GM19025 (cell line): Measurements from ENCODE around the gene GPR18.
"Not testable (repeated sequence)": the region's sequence is repeated elsewhere in the genome, so short reads cannot be mapped to it uniquely, and the experiment has no call there.

Experiments used
- ATAC-seq: cut with Tn5 transposase; IDR thresholded peaks from one replicate; pipeline ENCODE4 v1.9.1; 2021; ENCODE audit warnings: mild to moderate bottlenecking, low read depth, moderate library complexity; ENCODE audit not compliant: unreplicated experiment

The GPR18 gene

GRCh38 chr13:99237981-99238662, 20.1 kb downstream of the GPR18 start:
- ATAC-seq = peak; percentile 58

DNA sequence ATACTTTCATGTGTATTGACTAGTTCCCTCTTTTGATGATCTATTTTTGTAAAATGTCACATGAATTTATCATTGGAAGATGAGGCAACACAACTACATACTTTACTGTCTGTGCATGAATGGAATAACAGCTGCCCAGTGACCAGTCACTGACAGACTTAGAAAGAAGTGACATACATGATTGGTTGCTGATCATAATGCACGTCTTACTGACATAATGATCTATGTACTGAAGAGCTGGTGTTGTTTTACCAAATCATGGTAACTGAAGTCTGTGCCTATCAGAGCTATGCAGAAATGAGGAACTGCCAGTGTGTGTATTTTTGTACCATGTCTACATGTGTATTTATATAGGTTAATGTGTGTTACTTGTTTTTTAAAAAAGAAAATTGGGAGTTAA, 26.5 kb downstream of the GPR18 start:
- ATAC-seq = no peak

DNA sequence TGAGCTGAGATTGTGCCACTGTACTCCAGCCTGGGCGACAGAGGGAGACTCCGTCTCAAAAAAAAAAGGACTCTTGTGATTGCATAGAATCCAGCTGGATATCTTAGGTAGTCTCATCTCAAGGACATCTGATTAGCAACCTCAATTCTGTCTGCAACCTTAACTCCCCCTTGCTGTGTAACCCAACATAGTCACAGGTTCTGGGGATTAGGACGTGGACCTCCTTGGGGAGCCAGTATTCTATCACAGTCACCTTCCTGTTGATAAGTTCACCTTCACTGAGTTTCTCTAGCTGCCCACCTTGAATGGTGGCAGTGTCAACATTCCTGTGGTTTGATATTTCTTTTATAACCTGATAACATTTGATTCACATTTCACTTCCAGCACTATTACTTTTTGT, 27.2 kb downstream of the GPR18 start:
- no peak for ATAC-seq

DNA sequence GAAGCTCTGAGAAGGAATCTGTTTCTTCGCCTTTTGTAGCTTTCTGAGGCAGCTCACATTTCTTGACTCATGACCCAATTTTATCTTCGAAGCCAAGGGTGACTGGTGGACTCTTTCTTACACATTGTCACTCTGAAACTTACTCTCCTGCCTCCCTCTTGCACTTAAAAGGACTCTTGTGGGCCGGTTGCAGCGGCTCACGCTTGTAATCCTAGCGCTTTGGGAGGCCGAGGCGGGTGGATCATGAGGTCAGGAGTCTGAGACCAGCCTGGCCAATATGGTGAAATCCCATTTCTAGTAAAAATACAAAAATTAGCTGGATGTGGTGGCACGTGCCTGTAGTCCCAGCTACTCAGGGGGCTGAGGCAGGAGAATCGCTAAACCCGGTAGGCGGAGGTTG, 27.6 kb downstream of the GPR18 start:
- not testable (repeated sequence) for ATAC-seq

GRCh38 chr13:99228737-99229691, 29.2 kb downstream of the GPR18 start:
- peak; percentile 94 for ATAC-seq

GRCh38 chr13:99227909-99228688, 30.1 kb downstream of the GPR18 start:
- no peak for ATAC-seq

DNA sequence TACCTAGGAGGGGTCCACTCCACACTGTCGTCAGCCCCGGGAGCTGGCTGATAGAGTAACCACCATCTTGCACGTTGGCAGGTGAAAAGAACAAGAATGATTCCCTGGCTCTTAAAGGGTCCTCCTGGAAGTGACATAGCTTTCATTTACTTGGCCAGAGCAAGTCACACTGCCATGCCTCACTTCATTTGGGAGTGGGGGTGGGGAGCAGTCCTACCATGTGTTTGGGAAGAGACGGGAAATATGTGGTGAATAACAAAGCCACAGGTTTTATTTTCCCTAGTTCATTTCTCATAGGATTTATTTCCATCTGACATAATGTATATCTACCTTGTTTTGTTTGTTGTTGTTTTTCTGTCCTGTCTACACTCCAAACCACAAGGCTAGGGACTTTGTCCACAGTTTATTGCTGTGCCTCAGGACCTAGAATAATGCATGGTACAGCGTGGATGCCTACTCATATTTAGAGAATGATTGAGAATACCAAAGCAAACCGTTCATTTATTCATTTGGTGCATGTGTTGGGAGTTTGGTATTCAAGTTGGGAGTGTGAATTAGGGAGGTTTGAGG, 30.8 kb downstream of the GPR18 start:
- no peak for ATAC-seq

- no peak for ATAC-seq
Observed at GRCh38 chr13:99226513-99226912, 31.7 kb downstream of the GPR18 start.

GRCh38 chr13:99225078-99225477, 33.1 kb downstream of the GPR18 start:
- ATAC-seq = no peak

- no peak for ATAC-seq
Observed at GRCh38 chr13:99224021-99224420, 34.2 kb downstream of the GPR18 start.

GRCh38 chr13:99223587-99223986, 34.6 kb downstream of the GPR18 start:
- ATAC-seq = no peak

GRCh38 chr13:99221567-99222239, 36.5 kb downstream of the GPR18 start:
- no peak for ATAC-seq

GRCh38 chr13:99220199-99220935, 37.8 kb downstream of the GPR18 start:
- no peak for ATAC-seq

GRCh38 chr13:99218969-99219368, 39.2 kb downstream of the GPR18 start:
- no peak for ATAC-seq

DNA sequence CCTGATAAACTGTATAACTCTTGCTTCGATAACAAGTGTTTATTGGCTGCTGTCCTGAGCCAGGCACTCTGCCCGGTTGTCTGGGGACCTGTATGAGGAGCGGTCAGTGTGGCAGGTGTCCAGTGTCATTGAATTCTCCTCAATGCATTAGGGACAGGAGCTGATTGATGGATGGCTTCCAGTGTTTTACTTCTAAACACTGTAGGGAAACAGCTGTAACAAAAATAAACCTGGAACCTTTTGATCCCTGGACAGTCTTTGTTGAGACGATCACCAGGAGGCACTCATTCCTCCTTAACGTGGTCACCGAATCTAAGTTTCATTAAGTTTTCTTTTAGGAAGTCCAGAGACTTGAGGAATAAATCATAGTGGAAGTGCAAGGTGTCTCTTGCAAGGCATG, 39.6 kb downstream of the GPR18 start:
- ATAC-seq = no peak

DNA sequence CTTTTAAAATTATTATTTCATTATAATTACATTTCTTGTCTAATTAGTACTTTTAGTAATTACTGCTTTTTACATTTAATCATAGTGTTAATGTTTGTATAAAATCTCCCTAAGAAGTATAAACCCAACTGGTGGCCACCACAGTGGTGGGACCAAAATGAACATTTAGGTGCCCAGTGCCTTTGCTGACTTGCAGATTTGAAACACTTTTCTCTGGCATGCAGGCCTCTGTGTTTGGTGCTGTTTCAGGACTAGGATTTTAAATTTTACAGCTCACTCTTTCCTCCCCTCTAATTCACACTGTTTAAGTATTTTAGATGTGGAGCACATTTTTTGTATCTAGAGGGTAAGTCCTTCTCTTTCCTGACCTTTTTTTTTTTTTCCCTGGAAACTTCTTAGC, 40.1 kb downstream of the GPR18 start:
- ATAC-seq = no peak

- no peak for ATAC-seq
Observed at GRCh38 chr13:99217461-99218110, 40.6 kb downstream of the GPR18 start.

GRCh38 chr13:99215184-99215830, 42.9 kb downstream of the GPR18 start:
- no peak for ATAC-seq
